Measurements from ENCODE around the gene SLC18A3.

Gene SLC18A3

DNA sequence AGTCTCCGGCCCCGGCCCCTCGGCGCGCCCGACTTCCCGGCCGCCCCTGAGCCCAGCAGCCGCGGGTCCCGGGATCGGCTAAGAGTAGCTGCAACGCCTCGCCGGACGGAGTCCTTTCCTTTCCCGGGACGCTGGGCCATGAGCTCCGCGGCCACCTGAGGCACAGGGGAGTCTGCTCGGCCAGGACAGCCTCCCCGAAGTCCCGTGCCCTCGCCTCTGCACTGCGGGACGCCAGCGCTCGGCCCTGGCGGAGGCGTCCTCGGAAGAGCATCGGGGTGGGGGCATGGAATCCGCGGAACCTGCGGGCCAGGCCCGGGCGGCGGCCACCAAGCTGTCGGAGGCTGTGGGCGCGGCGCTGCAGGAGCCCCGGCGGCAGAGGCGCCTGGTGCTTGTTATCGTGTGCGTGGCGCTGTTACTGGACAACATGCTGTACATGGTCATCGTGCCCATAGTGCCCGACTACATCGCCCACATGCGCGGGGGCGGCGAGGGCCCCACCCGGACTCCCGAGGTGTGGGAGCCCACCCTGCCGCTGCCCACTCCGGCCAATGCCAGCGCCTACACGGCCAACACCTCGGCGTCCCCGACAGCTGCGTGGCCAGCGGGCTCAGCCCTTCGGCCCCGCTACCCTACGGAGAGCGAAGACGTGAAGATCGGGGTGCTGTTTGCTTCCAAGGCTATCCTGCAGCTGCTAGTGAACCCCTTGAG lies 502 bp downstream of the SLC18A3 start:
- in situ Hi-C loops (cut with HindIII; ENCODE audit: low sequenced_read_pairs): no loop called here

DNA sequence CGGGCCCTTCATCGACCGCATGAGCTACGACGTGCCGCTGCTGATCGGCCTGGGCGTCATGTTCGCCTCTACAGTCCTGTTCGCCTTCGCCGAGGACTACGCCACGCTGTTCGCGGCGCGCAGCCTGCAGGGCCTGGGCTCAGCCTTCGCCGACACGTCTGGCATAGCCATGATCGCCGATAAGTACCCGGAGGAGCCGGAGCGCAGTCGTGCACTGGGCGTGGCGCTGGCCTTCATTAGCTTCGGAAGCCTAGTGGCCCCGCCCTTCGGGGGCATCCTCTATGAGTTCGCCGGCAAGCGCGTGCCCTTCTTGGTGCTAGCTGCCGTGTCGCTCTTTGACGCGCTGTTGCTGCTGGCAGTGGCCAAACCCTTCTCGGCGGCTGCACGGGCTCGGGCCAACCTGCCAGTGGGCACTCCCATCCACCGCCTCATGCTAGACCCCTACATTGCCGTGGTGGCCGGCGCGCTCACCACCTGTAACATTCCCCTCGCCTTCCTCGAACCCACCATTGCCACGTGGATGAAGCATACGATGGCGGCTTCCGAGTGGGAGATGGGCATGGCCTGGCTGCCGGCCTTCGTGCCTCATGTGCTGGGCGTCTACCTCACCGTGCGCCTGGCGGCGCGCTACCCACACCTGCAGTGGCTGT lies 1.2 kb downstream of the SLC18A3 start:
- in situ Hi-C loops (cut with HindIII; ENCODE audit: low sequenced_read_pairs): no loop called here

DNA sequence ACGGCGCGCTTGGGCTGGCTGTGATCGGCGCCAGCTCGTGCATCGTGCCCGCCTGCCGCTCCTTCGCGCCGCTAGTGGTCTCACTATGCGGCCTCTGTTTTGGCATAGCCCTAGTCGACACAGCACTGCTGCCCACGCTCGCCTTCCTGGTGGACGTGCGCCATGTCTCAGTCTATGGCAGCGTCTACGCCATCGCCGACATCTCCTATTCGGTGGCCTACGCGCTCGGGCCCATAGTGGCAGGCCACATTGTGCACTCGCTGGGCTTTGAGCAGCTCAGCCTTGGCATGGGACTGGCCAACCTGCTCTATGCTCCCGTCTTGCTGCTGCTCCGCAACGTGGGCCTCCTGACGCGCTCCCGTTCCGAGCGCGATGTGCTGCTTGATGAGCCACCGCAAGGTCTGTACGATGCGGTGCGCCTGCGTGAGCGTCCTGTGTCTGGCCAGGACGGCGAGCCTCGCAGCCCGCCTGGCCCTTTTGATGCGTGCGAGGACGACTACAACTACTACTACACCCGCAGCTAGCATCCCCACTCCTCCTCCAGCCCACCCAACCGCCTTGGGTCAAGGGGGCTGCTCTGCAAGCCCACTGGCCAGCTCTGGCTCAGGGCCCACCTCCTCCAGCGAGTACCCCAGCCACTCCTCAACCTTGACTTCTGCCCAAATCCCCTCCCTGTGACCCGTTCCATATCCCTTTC lies 1.9 kb downstream of the SLC18A3 start:
- in situ Hi-C loops (cut with HindIII; ENCODE audit: low sequenced_read_pairs): no loop called here

DNA sequence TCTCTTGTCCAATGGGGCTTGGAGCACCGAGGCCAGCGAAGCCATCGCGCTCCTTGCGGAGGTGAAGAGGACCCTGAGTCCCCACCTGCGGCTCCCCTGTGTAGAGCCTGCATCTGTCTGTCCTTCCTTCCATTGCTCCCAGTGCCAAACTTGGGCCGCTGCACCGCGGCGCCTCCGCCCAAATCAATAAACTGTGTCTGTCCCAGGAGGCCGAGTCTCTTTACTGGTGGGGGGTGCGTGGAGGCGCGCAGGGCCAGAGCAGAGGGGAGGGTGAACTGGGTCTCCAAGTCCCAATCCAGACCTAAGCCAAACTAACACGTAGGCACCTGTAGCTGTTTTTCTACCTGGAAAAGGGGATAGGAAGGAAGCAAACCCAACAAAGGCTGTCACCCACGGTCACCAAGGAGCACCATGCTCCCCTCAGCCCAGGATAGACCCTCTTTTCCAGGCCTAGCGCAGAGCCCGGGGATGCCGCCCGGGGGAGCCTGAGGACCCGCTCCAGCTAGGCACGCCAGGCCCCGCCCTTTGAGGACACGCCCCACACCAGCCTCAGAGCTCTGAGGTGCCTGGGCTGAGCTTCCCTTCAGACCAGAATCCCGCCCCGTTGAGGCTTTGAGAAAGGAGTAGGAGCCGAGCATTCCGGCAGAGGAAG lies 2.5 kb downstream of the SLC18A3 start:
- in situ Hi-C loops (cut with HindIII; ENCODE audit: low sequenced_read_pairs): no loop called here

DNA sequence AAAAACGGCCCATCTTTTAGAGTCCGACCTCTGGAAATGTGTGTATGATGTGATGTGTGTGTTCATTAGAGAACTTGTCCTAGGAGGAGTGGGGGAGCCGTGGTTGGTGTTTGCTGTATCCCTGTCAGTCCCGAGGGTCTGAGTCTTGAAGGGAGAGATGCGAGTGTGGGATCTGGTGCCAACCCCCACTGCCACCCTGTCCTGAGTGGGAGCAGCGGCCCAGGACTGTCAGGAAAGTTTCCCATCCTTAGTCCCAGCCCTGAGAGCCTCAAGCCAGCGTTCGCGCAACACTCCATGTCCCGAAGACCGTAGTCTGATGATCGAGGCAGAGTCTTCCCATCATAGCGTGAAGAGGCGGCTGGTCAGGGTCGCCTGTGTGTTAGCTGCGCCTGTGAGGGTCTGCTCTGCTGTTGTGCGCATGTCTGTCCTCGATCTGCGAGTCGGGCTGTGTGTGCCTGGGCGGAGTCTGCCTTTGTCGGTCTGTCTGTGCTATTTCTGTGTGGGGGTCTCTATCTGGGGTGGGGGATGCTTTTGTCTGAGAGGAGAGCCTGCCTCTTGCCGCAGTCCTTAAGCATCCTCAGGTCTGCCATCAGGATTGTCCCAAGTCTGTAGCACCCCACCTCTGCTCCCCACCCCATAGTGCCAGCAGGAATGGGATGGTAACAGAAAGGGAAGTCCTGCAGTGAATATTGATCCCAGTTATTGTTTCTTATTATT lies 3.2 kb downstream of the SLC18A3 start:
- in situ Hi-C loops (cut with HindIII; ENCODE audit: low sequenced_read_pairs): no loop called here

DNA sequence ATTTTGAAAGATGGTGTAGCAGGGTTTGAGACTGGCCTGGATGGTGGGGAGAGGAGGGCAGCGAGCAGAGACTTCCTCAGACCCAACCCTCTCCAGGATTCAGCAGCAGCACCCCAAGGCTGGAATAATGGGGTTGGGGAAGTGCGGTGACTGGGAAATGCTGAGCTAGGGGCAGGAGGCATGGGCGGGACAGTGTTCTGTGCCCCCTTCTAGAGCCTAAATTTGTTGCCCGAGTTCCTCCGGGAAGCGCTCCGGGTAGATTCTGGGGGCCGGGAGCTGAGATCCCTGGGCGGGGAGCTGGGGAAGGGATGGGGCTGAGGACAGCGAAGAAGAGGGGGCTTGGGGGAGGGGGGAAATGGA lies 3.8 kb downstream of the SLC18A3 start, which contains the start of gene CHAT:
TSS of gene CHAT (plus strand) at position 156 of the 360 bp plus-strand sequence. CDS start at position 309, 153 bp downstream.
- in situ Hi-C loops (cut with HindIII; ENCODE audit: low sequenced_read_pairs): no loop called here

DNA sequence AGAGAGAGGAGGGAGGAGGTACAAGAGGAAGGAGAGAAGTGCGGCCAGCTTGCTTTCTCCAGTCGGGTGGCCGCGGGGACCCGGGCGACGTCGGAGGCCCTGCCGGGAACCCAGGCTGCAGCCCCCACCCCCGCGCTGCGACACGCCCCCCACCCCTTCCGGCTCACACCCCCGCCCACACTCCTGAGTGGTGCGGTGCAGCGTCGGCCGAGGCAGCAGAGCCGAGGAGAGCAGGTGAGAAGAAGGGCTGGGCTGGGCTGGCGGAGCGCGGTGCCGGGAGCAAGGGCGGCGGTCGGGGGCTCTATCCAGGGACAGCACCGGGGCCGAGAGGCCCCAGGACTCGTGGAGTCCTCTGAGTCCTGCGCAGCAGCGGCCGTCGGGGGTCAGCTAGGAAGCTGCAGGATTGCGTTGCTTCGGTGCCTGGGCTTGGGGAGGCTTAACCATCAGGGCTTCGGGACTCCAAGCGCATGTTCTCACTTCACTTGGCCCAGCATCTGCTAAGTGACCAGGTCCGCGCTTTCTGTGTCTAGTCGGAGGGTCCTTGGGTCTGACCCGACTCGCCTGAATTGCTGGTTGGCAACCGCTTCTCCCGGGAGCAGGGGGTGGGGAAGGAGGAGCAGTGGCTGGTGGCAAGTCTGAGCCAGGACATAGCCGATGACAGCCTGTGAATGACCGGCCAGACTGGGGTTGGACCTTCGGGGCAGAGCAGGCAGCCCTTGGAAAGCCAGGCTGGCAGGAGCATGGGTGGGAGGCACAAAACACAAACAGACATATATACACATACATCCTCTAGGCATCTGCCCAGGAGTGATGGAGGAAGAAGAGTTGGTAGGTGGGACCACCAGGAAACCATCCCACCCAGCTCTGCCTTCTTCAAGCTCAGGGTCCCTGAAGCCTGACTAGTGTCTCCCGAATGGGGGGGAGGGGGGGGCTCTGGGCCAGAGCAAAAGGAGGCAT lies 4.4 kb downstream of the SLC18A3 start:
- in situ Hi-C loops (cut with HindIII; ENCODE audit: low sequenced_read_pairs): no loop called here

DNA sequence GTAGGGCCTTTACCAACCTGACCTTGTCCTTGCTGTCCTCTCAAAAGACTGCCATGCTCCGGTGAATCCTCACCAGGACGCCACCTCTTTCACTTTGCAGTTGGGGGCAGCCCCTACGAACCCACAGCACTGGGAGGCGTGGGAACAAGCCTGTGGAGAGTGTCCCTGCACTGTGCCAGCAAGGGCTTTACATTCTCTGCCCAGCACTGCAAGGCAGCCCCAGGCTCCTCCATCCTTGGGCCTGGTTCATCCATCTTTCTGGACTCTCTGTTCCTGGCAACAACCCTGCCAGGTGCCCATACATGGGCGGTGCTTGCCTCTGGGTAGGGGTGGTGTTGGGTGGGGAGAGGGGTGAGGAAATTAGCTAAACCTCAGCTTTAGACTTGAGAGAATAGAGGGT lies 5.1 kb downstream of the SLC18A3 start:
- in situ Hi-C loops (cut with HindIII; ENCODE audit: low sequenced_read_pairs): no loop called here

DNA sequence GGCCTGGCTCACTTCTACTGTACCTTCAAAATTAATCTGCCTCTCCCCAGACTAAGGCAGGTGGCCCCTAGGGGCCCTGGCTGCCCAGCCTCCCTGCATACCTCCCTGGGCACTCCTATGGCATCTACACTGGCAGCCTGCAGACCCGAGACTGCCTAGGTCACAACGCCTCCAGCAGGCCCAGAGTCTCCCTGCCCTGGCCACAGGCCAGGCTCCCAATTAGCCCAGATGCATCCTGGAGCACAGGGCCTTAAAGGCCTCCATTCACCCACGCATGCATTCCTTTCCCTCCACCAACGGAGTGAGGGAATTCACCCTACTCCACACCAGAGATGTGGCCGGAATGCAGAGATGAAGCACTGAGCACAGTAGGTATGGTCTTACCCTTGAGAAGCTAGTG lies 5.6 kb downstream of the SLC18A3 start:
- in situ Hi-C loops (cut with HindIII; ENCODE audit: low sequenced_read_pairs): no loop called here

DNA sequence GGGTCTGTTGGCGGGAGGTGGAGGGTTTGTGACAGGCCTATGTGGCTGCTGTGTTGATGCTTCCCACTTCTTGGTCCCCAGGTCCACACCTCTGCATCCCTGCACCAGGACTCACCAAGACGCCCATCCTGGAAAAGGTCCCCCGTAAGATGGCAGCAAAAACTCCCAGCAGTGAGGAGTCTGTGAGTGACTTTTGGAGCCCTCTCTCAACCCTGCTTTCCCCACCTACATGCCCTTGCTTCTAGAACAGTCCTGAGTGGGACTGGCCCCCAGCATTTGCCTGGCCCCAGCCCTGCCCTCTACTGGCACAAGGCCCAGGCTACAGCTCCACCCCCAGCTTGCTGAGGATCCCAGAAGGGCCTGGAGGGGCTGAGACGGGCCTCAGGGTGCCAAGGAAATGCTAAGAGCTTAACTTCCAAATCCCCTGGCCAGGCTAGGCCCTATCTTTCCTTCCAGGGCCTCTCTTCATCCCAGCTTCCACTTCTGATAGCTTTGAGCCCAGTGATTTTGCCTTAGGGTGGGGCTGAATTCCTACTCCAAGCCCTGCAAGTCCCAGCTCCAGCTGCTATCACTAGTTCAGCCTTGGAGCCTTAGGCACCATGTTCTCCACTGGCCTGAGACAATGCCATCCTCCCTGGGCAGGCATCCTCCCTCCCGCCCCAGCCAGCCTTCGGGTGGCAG lies 6.5 kb downstream of the SLC18A3 start:
- in situ Hi-C loops (cut with HindIII; ENCODE audit: low sequenced_read_pairs): no loop called here

DNA sequence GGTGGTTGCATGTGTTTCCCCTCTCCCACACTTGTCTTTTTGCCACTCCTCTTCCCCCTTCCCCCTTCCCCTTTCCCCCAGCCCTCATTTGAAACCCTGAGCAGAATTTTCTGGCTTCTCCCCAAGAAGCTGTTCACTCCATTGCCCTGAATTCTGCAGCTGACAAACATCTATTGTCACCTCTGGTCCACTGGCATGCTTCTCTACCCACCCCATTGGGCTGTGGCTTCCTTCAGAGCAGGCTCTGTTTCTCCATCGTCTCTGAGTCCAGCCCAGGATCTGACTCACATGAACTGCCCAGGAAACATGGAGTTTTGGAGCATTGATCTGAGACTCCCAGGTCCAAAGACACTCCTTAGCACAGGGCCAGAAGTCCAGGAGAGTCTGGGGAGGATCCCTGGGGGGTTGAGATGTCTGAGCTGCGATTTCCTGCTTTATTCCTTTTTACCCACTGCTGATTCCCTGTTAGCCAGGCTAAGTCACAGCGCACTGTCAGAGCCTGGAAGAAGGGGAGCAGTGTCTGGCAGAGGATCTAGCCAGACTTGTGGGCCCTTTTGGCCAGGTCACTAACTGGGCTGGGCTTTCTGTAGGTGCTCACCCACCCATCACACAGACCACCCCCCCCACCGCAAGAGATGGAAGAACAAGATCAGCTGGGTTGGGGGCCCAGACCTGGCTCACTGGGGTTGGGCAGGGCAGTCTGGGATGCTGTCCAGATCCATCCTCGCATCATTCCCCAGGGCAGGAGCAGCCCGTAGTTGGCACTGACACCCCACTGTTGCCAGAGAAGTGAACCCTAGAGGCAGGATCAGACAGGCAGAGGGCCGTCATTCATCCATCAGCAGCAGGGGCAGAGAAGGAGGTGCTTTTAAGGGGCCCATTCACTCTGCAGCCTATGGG lies 7.3 kb downstream of the SLC18A3 start:
- in situ Hi-C loops (cut with HindIII; ENCODE audit: low sequenced_read_pairs): no loop called here

DNA sequence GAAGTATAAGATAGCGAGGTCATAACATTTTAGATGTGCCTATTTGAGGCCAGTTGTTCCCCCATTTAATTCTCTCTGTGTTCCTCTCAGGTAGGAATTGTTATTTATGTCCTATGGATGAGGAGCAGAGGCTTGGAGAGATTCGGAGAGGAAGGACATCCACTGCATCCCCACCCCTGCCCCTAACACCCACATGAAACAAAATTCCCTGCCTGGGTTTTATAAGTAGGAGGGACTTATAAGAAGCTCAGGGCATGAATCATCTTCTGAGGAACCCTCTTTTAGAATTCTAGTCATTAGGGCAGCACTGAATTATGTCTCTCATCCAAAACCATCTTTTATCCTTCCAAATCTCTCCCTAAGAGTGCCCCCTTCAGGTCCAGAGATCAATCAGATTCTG lies 8.7 kb downstream of the SLC18A3 start:
- in situ Hi-C loops (cut with HindIII; ENCODE audit: low sequenced_read_pairs): no loop called here

DNA sequence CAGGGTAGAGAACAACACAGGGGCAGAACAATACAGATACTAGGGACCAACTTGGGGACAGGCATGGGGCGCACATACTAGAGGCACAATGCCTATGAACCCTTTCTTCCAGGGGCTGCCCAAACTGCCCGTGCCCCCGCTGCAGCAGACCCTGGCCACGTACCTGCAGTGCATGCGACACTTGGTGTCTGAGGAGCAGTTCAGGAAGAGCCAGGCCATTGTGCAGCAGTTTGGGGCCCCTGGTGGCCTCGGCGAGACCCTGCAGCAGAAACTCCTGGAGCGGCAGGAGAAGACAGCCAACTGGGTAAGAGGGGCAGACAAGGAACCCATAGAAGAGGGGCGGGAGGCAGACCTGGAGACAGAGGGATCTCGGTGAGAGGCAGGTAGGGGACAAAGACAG lies 9.5 kb downstream of the SLC18A3 start:
- in situ Hi-C loops (cut with HindIII; ENCODE audit: low sequenced_read_pairs): no loop called here

DNA sequence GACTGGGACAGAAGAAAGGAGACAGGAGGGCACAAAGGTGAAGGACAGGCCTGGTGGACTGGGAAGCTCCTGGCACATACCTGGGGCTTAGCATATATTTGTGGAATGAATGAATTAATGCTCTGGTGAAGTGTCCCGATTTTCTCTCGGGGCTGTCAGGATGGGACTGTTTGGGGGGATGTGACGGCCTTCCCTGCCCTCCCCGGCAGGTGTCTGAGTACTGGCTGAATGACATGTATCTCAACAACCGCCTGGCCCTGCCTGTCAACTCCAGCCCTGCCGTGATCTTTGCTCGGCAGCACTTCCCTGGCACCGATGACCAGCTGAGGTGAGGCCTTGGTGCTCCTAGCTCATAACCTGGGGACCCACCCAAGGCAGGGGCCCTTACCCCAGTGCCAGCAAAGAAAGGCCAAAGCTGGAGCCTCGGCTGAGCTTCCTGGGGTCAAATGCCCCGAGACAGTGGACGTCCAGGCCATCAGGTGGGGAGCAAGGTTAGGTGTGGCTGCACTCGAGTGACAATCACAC lies 10.2 kb downstream of the SLC18A3 start:
- in situ Hi-C loops (cut with HindIII; ENCODE audit: low sequenced_read_pairs): no loop called here

DNA sequence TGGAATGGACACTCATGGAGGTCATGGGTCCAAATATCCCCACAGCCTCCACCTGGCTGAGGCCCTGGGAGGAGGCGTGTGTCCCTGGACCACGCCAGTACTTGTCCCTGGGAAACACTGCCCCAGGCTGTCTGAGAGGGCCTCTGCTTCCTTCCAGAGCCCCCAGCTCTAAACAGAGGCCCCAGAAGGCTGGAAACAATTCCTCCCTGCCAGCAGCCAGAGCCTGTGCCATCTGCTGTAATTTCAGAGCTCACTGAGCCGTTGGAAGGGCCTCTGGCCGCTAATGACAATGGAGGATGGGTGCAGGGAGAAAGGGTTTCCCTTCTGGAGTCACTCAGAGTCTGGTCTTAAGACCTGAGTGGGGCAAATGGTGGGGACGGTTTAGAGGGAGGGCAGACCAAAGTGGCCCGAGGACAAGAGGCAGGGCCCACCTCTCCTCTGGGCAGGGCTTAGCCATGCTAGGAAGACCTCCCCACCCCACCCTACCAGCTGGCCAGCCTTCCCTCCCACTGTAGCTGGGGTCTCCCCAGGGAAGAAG lies 10.8 kb downstream of the SLC18A3 start:
- in situ Hi-C loops (cut with HindIII; ENCODE audit: low sequenced_read_pairs): no loop called here

DNA sequence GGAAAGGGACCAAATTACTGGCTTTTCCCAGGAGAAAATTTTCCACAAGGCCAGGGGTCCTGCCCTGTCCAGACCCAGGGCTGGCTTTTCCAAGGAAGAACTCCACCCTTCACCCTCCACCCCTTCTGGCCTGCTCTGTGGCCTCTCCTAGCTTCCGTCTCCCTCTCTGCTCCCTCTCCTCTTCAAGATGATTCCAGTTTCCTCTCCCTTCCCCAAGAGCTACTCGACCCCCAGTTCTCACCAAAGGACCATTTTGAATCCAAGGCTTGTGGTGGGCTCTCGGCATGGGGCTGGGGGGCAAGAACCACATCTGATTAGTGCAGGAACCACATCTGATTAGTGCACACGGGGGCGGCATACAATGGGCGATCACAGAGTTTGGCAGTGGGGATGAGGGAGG lies 11.5 kb downstream of the SLC18A3 start:
- in situ Hi-C loops (cut with HindIII; ENCODE audit: low sequenced_read_pairs): no loop called here

Data from DLD1 (cell line).